Gastroesophageal sphincter (tissue), 3 donors: ENCODE measurements around the gene SH3GL3.

Experiments used
- CTCF ChIP-seq, 4 experiments: fragments of 200-600 bp in 2 of 4; fragments of 450-650 bp in 2 of 4; sonication (generic) in 1 of 4; IDR thresholded peaks; one replicate each; pipeline ENCODE4 v1.5.1; 2017 to 2019; ENCODE audit warnings: antibody characterized with exemption in 4 of 4, mild to moderate bottlenecking in 2 of 4, moderate library complexity in 2 of 4
- EP300 ChIP-seq: sonication (generic); formaldehyde crosslinking; IDR thresholded peaks from one replicate; pipeline ENCODE4 v1.6.1; 2017; ENCODE audit warnings: antibody characterized with exemption, mild to moderate bottlenecking
- POLR2A ChIP-seq, 2 donors: fragments of 450-650 bp; IDR thresholded peaks; one replicate each; pipeline ENCODE4 v1.6.1; 2017; ENCODE audit warnings: antibody characterized with exemption in 2 of 2, mild to moderate bottlenecking in 2 of 2, moderate library complexity in 1 of 2

- no peak for TF ChIP-seq CTCF (IDR thresholded peaks at IDR 0.05)
- TF ChIP-seq POLR2A (IDR thresholded peaks at IDR 0.05) = no peak
- TF ChIP-seq EP300 = no peak
These were observed 724 bp upstream of the SH3GL3 start for GRCh38 chr15:83446417-83446816.
